PC-3 (cell line): ENCODE measurements around the gene NPTX2.

Experiments used
- EZH2phosphoT487 ChIP-seq: fragments of 300-600 bp; sonication (generic); IDR thresholded peaks from 2 replicates; pipeline ENCODE4 v1.6.1; 2018; ENCODE audit warnings: mild to moderate bottlenecking, antibody characterized with exemption, low read length, borderline replicate concordance
- TF ChIP-seq, protein P1 (sequence below): fragments of 300-600 bp; sonication (generic); conservative IDR thresholded peaks from 2 replicates; pipeline ENCODE4 v1.5.1; 2017; ENCODE audit warnings: antibody characterized with exemption, low read depth, mild to moderate bottlenecking, low read length

DNA sequence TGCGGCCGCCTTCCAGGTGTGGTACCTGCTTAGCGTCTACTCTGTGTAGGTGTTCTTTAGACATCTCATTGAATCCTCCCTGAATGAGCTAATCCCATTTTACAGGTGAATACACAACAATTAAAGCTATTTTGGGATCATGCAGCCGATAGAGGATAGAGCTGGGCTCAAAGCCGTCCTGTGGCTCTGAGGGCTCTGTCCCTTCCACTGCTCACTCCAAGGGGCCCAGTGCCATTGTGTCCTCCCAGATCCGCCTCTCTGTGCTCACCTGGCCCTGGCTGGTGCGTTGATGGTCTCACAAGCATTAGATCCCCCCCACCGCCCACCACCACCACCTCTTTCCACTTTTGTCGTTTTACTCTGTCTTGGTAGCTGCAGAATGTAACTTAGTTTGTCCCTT, 13.1 kb downstream of the NPTX2 start:
- TF ChIP-seq, protein P1, sequence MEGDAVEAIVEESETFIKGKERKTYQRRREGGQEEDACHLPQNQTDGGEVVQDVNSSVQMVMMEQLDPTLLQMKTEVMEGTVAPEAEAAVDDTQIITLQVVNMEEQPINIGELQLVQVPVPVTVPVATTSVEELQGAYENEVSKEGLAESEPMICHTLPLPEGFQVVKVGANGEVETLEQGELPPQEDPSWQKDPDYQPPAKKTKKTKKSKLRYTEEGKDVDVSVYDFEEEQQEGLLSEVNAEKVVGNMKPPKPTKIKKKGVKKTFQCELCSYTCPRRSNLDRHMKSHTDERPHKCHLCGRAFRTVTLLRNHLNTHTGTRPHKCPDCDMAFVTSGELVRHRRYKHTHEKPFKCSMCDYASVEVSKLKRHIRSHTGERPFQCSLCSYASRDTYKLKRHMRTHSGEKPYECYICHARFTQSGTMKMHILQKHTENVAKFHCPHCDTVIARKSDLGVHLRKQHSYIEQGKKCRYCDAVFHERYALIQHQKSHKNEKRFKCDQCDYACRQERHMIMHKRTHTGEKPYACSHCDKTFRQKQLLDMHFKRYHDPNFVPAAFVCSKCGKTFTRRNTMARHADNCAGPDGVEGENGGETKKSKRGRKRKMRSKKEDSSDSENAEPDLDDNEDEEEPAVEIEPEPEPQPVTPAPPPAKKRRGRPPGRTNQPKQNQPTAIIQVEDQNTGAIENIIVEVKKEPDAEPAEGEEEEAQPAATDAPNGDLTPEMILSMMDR: no peak
- TF ChIP-seq EZH2phosphoT487: no peak
